ENCODE results near the gene FHDC1. TPM values are rescaled to one million over a fixed set of nuclear protein-coding genes. Genes with fewer than 3 reads are reported as not detected.
A peak's percentile ranks its signal among the peaks of the same experiment; 100 is the strongest.

Gene FHDC1
- total RNA-seq, 1 experiment from 2014 or later, result 18.1 TPM

GRCh38 chr4:152956147-152956546 is 20.0 kb downstream of the FHDC1 start:
- no peaks in the 10 kb centered on the region for H3K27me3 Mint-ChIP-seq (ENCODE audit: low read depth)
- H3K9me3 Mint-ChIP-seq, result no peaks in the 10 kb centered on the region
- H3K36me3 Mint-ChIP-seq, result peaks cover 38% of the 10 kb centered on the region
- ChIA-PET POLR2A (no interaction called here), CTCF (interaction anchor here (2.6 kb wide), 1 partner anchor 20 kb away, joined by 8 read pairs; the partner anchor contains the start of gene FHDC1)
- H3K4me3 Mint-ChIP-seq, result no peak overlapping the region
- DNase-seq (ENCODE audit: low spot score) (no peak), ATAC-seq (no peak)
- peaks cover 57% of the 10 kb centered on the region for H3K4me1 Mint-ChIP-seq
- H3K27ac Mint-ChIP-seq, result peak overlapping the region; percentile 46; the same call in 1 of the 2 replicates
- no peak for TF ChIP-seq TEAD1 (CRISPR knock-in tag; IDR thresholded peaks at IDR 0.05)
- no peak for TF ChIP-seq IRF2 (CRISPR knock-in tag; IDR thresholded peaks at IDR 0.05; ENCODE audit: borderline replicate concordance, low read depth)
- no peak for TF ChIP-seq AFF4 (CRISPR knock-in tag; IDR thresholded peaks at IDR 0.05; ENCODE audit: borderline replicate concordance)
- no peak for TF ChIP-seq ZMAT4 (CRISPR knock-in tag; IDR thresholded peaks at IDR 0.05)
- no peak for TF ChIP-seq SMAD3 (CRISPR knock-in tag; IDR thresholded peaks at IDR 0.05; ENCODE audit: borderline replicate concordance)
- no peak for TF ChIP-seq MXD4 (CRISPR knock-in tag; IDR thresholded peaks at IDR 0.05; ENCODE audit: borderline replicate concordance)
- TF ChIP-seq ZNF219 (CRISPR knock-in tag; IDR thresholded peaks at IDR 0.05; ENCODE audit: borderline replicate concordance), result no peak
- no peak for TF ChIP-seq E2F5 (CRISPR knock-in tag; IDR thresholded peaks at IDR 0.05)
- TF ChIP-seq MAX (CRISPR knock-in tag; IDR thresholded peaks at IDR 0.05), result no peak
- no peak for TF ChIP-seq ATF6 (CRISPR knock-in tag; IDR thresholded peaks at IDR 0.05)
- TF ChIP-seq ZNF317 (CRISPR knock-in tag; IDR thresholded peaks at IDR 0.05; ENCODE audit: borderline replicate concordance, low read depth), result no peak
- TF ChIP-seq CTCF (IDR thresholded peaks at IDR 0.05), result no peak
- no peak for TF ChIP-seq JAZF1 (CRISPR knock-in tag; IDR thresholded peaks at IDR 0.05)
- no peak for TF ChIP-seq ZSCAN18 (CRISPR knock-in tag; IDR thresholded peaks at IDR 0.05)
- no peak for TF ChIP-seq FOXP4 (CRISPR knock-in tag; IDR thresholded peaks at IDR 0.05)

Measured in WTC11 (cell line).